IMR-90 (cell line): Measurements from ENCODE around the gene ABHD12. TPM values are rescaled to one million over a fixed set of nuclear protein-coding genes. Genes with fewer than 3 reads are reported as not detected.

Experiments
- ATAC-seq: fragments of 200-7000 bp; cut with Tn5 transposase; 2 replicates; pipeline ENCODE4 v1.9.1; 2020; ENCODE audit warnings: low read depth, mild to moderate bottlenecking, moderate library complexity
- BruUV-seq: library from RNA; stranded (reverse); fragments of 400-500 nt; replicated peaks from 2 replicates; lab custom pipeline; 2021; lab: Mats Ljungman, UMichigan
- CTCF ChIA-PET: fragments of 300-600 bp; formaldehyde crosslinking; extraction: SDS; loops from one replicate; lab custom pipeline; 2021; ENCODE audit warnings: antibody characterized with exemption; lab: Yijun Ruan, JAX
- POLR2A ChIA-PET: fragments of 300-600 bp; sonication (Branson Sonifier 250); formaldehyde crosslinking; loops from one replicate; lab custom pipeline; 2022; ENCODE audit warnings: antibody characterized with exemption; ENCODE audit not compliant: unreplicated experiment; lab: Charles Lee
- DNase-seq: peaks from one replicate; pipeline ENCODE4 v3.0.0; 2013
- H2AFZ ChIP-seq: replicated peaks from 2 replicates; pipeline ENCODE3; 2013; ENCODE audit warnings: low read length, mild to moderate bottlenecking; ENCODE audit not compliant: poor library complexity
- H2AK5ac ChIP-seq: 2 replicates; pipeline ENCODE4 v1.6.1; 2013; ENCODE audit warnings: low read depth, low read length, inconsistent platforms
- H2AK9ac ChIP-seq: replicated peaks from 2 replicates; pipeline ENCODE3; 2013; ENCODE audit warnings: mild to moderate bottlenecking, low read depth, low read length, moderate library complexity; ENCODE audit not compliant: poor library complexity
- H2BK120ac ChIP-seq: 2 replicates; pipeline ENCODE4 v1.6.1; 2013; ENCODE audit warnings: low read depth, low read length, inconsistent platforms
- H2BK15ac ChIP-seq: 3 replicates; pipeline ENCODE4 v1.6.1; 2013; ENCODE audit warnings: low read depth, low read length, inconsistent platforms
- H2BK20ac ChIP-seq: 2 replicates; pipeline ENCODE4 v1.6.1; 2013; ENCODE audit warnings: low read depth, mild to moderate bottlenecking, inconsistent platforms, low read length, moderate library complexity
- H2BK5ac ChIP-seq: 2 replicates; pipeline ENCODE4 v1.6.1; 2013; ENCODE audit warnings: mild to moderate bottlenecking, low read depth, low read length, inconsistent platforms; ENCODE audit not compliant: poor library complexity, severe bottlenecking
- H3K14ac ChIP-seq: replicated peaks from 2 replicates; pipeline ENCODE4 v1.6.1; 2013; ENCODE audit warnings: low read depth, low read length, inconsistent platforms
- H3K18ac ChIP-seq: 2 replicates; pipeline ENCODE4 v1.6.1; 2013; ENCODE audit warnings: low read depth, low read length, control low read depth
- H3K23ac ChIP-seq: 2 replicates; pipeline ENCODE4 v1.6.1; 2013; ENCODE audit warnings: low read depth, low read length, inconsistent platforms
- H3K27ac ChIP-seq: 2 replicates; pipeline ENCODE4 v1.5.1; 2013; ENCODE audit warnings: mild to moderate bottlenecking, control low read depth, low read length; ENCODE audit not compliant: insufficient read depth
- H3K27me3 ChIP-seq: 2 replicates; pipeline ENCODE4 v1.6.1; 2013; ENCODE audit warnings: low read length; ENCODE audit not compliant: control insufficient read depth, insufficient read depth
- H3K36me3 ChIP-seq: 2 replicates; pipeline ENCODE4 v1.6.1; 2013; ENCODE audit warnings: low read length, mixed read lengths; ENCODE audit not compliant: control insufficient read depth, insufficient read depth
- H3K4ac ChIP-seq: 2 replicates; pipeline ENCODE4 v1.6.1; 2013; ENCODE audit warnings: low read depth, low read length, inconsistent platforms
- H3K4me1 ChIP-seq: 2 replicates; pipeline ENCODE4 v1.6.1; 2013; ENCODE audit warnings: low read length, mixed read lengths; ENCODE audit not compliant: control insufficient read depth, insufficient read depth
- H3K4me2 ChIP-seq: 2 replicates; pipeline ENCODE4 v1.6.1; 2013; ENCODE audit warnings: low read depth, mild to moderate bottlenecking, control low read depth, low read length, moderate library complexity
- H3K4me3 ChIP-seq: 2 replicates; pipeline ENCODE4 v1.5.1; 2013; ENCODE audit warnings: low read depth, mild to moderate bottlenecking, control low read depth, low read length, moderate library complexity; ENCODE audit not compliant: insufficient read depth
- H3K56ac ChIP-seq: 2 replicates; pipeline ENCODE4 v1.6.1; 2013; ENCODE audit warnings: low read length, inconsistent platforms; ENCODE audit not compliant: insufficient read depth; ENCODE audit errors: extremely low read depth
- H3K79me1 ChIP-seq, 2 experiments: 2 replicates each; pipeline ENCODE4 v1.6.1; 2013; ENCODE audit warnings: low read length in 2 of 2, inconsistent platforms in 1 of 2, low read depth in 1 of 2
- H3K9ac ChIP-seq: 2 replicates; pipeline ENCODE4 v1.6.1; 2013; ENCODE audit warnings: low read depth, low read length, control low read depth
- H3K9me1 ChIP-seq: 2 replicates; pipeline ENCODE4 v1.6.1; 2013; ENCODE audit warnings: low read length, inconsistent platforms; ENCODE audit not compliant: insufficient read depth
- H3K9me3 ChIP-seq: 2 replicates; pipeline ENCODE4 v1.6.1; 2013; ENCODE audit warnings: low read length; ENCODE audit not compliant: control insufficient read depth, insufficient read depth
- H4K20me1 ChIP-seq: 2 replicates; pipeline ENCODE4 v1.6.1; 2013; ENCODE audit warnings: low read length, inconsistent platforms; ENCODE audit not compliant: insufficient read depth
- H4K5ac ChIP-seq: 2 replicates; pipeline ENCODE4 v1.6.1; 2013; ENCODE audit warnings: mild to moderate bottlenecking, low read depth, low read length, control low read depth
- H4K8ac ChIP-seq, 2 experiments: 2 replicates each; pipeline ENCODE4 v1.6.1; 2013; ENCODE audit warnings: low read depth in 2 of 2, low read length in 2 of 2, control low read depth in 1 of 2, inconsistent platforms in 1 of 2
- H4K91ac ChIP-seq: 2 replicates; pipeline ENCODE4 v1.6.1; 2013; ENCODE audit warnings: low read depth, low read length, inconsistent platforms; ENCODE audit not compliant: insufficient read depth
- BHLHE40 ChIP-seq: fragments of 150-350 bp; IDR thresholded peaks from 2 replicates; pipeline ENCODE4 v1.6.1; 2016; ENCODE audit warnings: mild to moderate bottlenecking, low read depth, low read length
- CEBPB ChIP-seq: IDR thresholded peaks from 2 replicates; pipeline ENCODE4 v1.6.1; 2012; ENCODE audit warnings: low read depth, low read length, improper control_type of control experiment
- CHD1 ChIP-seq: IDR thresholded peaks from 2 replicates; pipeline ENCODE4 v1.6.1; 2012; ENCODE audit warnings: low read depth, low read length, improper control_type of control experiment
- FOS ChIP-seq: fragments of 150-350 bp; IDR thresholded peaks from 2 replicates; pipeline ENCODE4 v1.6.1; 2016; ENCODE audit warnings: low read depth, low read length
- MAFK ChIP-seq: IDR thresholded peaks from 2 replicates; pipeline ENCODE4 v1.6.1; 2012; ENCODE audit warnings: low read depth, low read length, improper control_type of control experiment
- NFE2L2 ChIP-seq: fragments of 150-350 bp; IDR thresholded peaks from 2 replicates; pipeline ENCODE4 v1.6.1; 2016; ENCODE audit warnings: low read depth, mild to moderate bottlenecking, low read length
- POLR2A ChIP-seq: IDR thresholded peaks from 2 replicates; pipeline ENCODE4 v1.6.1; 2012; ENCODE audit warnings: mild to moderate bottlenecking, low read depth, low read length
- RAD21 ChIP-seq: IDR thresholded peaks from 2 replicates; pipeline ENCODE4 v1.6.1; 2012; ENCODE audit warnings: low read length, improper control_type of control experiment
- RCOR1 ChIP-seq: IDR thresholded peaks from 2 replicates; pipeline ENCODE4 v1.6.1; 2012; ENCODE audit warnings: mild to moderate bottlenecking, low read length, improper control_type of control experiment; ENCODE audit not compliant: insufficient replicate concordance
- RFX5 ChIP-seq: IDR thresholded peaks from 2 replicates; pipeline ENCODE4 v1.8.0; 2012; ENCODE audit warnings: low read depth, mild to moderate bottlenecking, low read length, moderate library complexity
- SMC3 ChIP-seq: fragments of 150-350 bp; IDR thresholded peaks from 2 replicates; pipeline ENCODE4 v1.6.1; 2016; ENCODE audit warnings: low read depth, mild to moderate bottlenecking, antibody characterized with exemption, low read length, moderate library complexity
- WGBS, 2 experiments: methylation state at CpG; one replicate each; pipeline versions ENCODE4 v1.1.5 to v1.1.7; 2013; ENCODE audit warnings: missing lambda C conversion rate in 2 of 2; ENCODE audit not compliant: insufficient read length in 1 of 2; ENCODE audit errors: extremely low coverage in 2 of 2; 5-methylcytosine and 5-hydroxymethylcytosine counted together
- dilution Hi-C: fragments of 300-500 bp; cut with HindIII; formaldehyde crosslinking; loops from one replicate; pipeline ENCODE4 v1.14.3; 2018; ENCODE audit warnings: low sequenced_read_pairs; ENCODE audit not compliant: unreplicated experiment
- in situ Hi-C: fragments of 300-500 bp; cut with MboI; formaldehyde crosslinking; loops from 3 replicates; pipeline ENCODE4 v1.14.3; 2019; ENCODE audit warnings: low sequenced_read_pairs, inconsistent platforms, mixed read lengths
- intact Hi-C: fragments of 100-400 bp; cut with micrococcal nuclease; formaldehyde crosslinking; loops from 2 replicates; pipeline ENCODE4 v1.10.0; 2022
- polyA plus RNA-seq, 3 experiments: library from polyadenylated mRNA; depleted of rRNA; stranded (reverse); fragments of >200 nt; gene quantifications; 2 replicates each; pipeline ENCODE4 v1.2.3, GENCODE V29; 2012; ENCODE audit warnings: low replicate concordance in 1 of 3
- total RNA-seq: library from RNA; depleted of rRNA; stranded (reverse); fragments of >200 nt; gene quantifications from 2 replicates; pipeline ENCODE4 v1.2.3, GENCODE V29; 2012
- TF ChIP-seq, protein P1 (sequence below): fragments of 150-350 bp; IDR thresholded peaks from 2 replicates; pipeline ENCODE4 v1.6.1; 2017; ENCODE audit warnings: mild to moderate bottlenecking, antibody characterized with exemption, low read length, low read depth
- TF ChIP-seq, protein P2 (sequence below): fragments of 150-350 bp; IDR thresholded peaks from 2 replicates; pipeline ENCODE4 v1.6.1; 2016; ENCODE audit warnings: low read depth, mild to moderate bottlenecking, low read length, moderate library complexity, borderline replicate concordance
- TF ChIP-seq, protein P3 (sequence below): conservative IDR thresholded peaks from 2 replicates; pipeline ENCODE4 v1.5.1; 2012; ENCODE audit warnings: mild to moderate bottlenecking, low read depth, low read length, improper control_type of control experiment

Gene ABHD12
- total and polyA plus RNA-seq, 2 of the 4 experiments (the other 2 are of a cell fraction): 80.7 to 108 TPM

DNA sequence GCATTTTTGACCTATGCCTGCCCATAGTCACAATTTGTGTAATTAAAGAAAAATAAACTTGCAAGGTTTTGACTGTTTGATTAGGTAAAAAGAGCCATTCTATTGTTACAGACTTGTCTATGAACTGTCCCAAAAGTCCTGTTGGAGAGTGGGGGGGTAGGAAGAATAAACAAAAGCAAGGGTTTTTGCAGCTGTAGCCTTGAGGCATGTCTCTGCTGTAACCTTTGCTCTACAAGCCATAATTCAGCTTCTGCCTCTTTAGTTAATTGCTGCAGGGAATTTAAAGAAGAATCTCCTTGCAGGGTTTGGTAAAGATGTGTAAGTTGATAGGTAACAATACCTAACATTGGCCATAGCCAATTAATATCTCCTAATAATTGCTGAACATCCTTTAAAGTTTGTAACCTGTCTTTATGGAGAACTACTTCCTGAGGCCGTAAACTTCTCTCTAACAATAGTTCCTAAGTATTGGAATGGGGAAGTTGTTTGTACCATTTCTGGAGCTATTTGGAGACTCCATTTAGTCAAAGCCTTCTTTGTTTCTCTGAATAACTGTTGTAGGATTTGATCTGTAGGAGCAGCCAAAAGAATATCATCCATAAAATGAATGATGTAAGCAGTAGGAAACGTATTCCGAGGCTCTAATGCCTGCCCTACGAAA, 7.9 kb upstream of the ABHD12 start:
- H3K4ac ChIP-seq: peak overlapping the region; percentile 49; the same call in 1 of the 2 replicates
- no peaks in the 10 kb centered on the region for H3K36me3 ChIP-seq
- no peak overlapping the region for H3K23ac ChIP-seq
- dilution Hi-C loops (no loop called here), in situ Hi-C loops (loop anchor here (5.0 to 25.0 kb wide), 3 partner anchors 101 to 761 kb away; partner anchors contain the start of gene APMAP), intact Hi-C loops (loop anchor here (1.0 to 5.0 kb wide), 8 partner anchors 62 to 403 kb away; partner anchors contain the start of genes PYGB and VSX1)
- peaks cover 5% of the 10 kb centered on the region for H3K9me1 ChIP-seq
- ATAC-seq (peak; percentile 28), DNase-seq (no peak)
- no peak overlapping the region for H3K18ac ChIP-seq
- no peak for TF ChIP-seq SMC3
- no peak for TF ChIP-seq FOS
- TF ChIP-seq RCOR1: no peak
- no peak for TF ChIP-seq MAFK
- no peak for TF ChIP-seq CHD1
- TF ChIP-seq POLR2A: no peak
- TF ChIP-seq RAD21: no peak
- TF ChIP-seq, protein P1, sequence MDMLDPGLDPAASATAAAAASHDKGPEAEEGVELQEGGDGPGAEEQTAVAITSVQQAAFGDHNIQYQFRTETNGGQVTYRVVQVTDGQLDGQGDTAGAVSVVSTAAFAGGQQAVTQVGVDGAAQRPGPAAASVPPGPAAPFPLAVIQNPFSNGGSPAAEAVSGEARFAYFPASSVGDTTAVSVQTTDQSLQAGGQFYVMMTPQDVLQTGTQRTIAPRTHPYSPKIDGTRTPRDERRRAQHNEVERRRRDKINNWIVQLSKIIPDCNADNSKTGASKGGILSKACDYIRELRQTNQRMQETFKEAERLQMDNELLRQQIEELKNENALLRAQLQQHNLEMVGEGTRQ: no peak
- TF ChIP-seq RFX5: no peak
- no peak for TF ChIP-seq CEBPB
- TF ChIP-seq BHLHE40: no peak
- TF ChIP-seq, protein P2, sequence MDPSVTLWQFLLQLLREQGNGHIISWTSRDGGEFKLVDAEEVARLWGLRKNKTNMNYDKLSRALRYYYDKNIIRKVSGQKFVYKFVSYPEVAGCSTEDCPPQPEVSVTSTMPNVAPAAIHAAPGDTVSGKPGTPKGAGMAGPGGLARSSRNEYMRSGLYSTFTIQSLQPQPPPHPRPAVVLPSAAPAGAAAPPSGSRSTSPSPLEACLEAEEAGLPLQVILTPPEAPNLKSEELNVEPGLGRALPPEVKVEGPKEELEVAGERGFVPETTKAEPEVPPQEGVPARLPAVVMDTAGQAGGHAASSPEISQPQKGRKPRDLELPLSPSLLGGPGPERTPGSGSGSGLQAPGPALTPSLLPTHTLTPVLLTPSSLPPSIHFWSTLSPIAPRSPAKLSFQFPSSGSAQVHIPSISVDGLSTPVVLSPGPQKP: no peak
- TF ChIP-seq, protein P3, sequence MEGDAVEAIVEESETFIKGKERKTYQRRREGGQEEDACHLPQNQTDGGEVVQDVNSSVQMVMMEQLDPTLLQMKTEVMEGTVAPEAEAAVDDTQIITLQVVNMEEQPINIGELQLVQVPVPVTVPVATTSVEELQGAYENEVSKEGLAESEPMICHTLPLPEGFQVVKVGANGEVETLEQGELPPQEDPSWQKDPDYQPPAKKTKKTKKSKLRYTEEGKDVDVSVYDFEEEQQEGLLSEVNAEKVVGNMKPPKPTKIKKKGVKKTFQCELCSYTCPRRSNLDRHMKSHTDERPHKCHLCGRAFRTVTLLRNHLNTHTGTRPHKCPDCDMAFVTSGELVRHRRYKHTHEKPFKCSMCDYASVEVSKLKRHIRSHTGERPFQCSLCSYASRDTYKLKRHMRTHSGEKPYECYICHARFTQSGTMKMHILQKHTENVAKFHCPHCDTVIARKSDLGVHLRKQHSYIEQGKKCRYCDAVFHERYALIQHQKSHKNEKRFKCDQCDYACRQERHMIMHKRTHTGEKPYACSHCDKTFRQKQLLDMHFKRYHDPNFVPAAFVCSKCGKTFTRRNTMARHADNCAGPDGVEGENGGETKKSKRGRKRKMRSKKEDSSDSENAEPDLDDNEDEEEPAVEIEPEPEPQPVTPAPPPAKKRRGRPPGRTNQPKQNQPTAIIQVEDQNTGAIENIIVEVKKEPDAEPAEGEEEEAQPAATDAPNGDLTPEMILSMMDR: no peak
- TF ChIP-seq NFE2L2: no peak
- H4K20me1 ChIP-seq: no peaks in the 10 kb centered on the region
- WGBS, 2 experiments: no CpG with 5 or more reads among the region's 4 CpGs
- H3K9me3 ChIP-seq: peaks cover 12% of the 10 kb centered on the region
- H3K56ac ChIP-seq: no peak overlapping the region
- no peak overlapping the region for H2AFZ ChIP-seq
- H2AK9ac ChIP-seq: no peak overlapping the region
- no peak overlapping the region for H4K91ac ChIP-seq
- peaks cover 5% of the 10 kb centered on the region; the same call in 1 of the 2 replicates for H3K4me1 ChIP-seq
- no TSS peak for BruUV-seq
- no peak overlapping the region for H3K4me3 ChIP-seq
- no peak overlapping the region for H3K4me2 ChIP-seq
- H2BK20ac ChIP-seq: peak overlapping the region; percentile 68; the same call in 1 of the 2 replicates
- no peaks in the 10 kb centered on the region for H3K79me1 ChIP-seq
- peak overlapping the region; percentile 14 for H2BK5ac ChIP-seq
- peak overlapping the region; percentile 68; the same call in 1 of the 2 replicates for H2BK120ac ChIP-seq
- peak overlapping the region in 1 of 2 experiments; percentile 56; a peak in 2 of 4 replicates for H4K8ac ChIP-seq
- H2AK5ac ChIP-seq: no peak overlapping the region
- no peaks in the 10 kb centered on the region for H3K27me3 ChIP-seq
- H3K27ac ChIP-seq: no peak overlapping the region
- H3K9ac ChIP-seq: no peak overlapping the region
- peak overlapping the region; percentile 63; the same call in 1 of the 2 replicates for H3K14ac ChIP-seq
- H4K5ac ChIP-seq: no peak overlapping the region
- POLR2A ChIA-PET: no interaction called here
- CTCF ChIA-PET: interaction anchor here (1.0 to 3.8 kb wide), 7 partner anchors 9 to 403 kb away, joined by 3 to 24 read pairs (median 8); partner anchors contain the start of gene GINS1
- H2BK15ac ChIP-seq: no peak overlapping the region
